NCI-H187 (cell line): Measurements from ENCODE around the gene TANC1.

Experiments
- DNase-seq, 2 experiments: peaks; one replicate each; lab custom pipeline; 2025; lab: John Stamatoyannopoulos, UW

The TANC1 gene

GRCh38 chr2:159118115-159118858, 149.8 kb downstream of the TANC1 start:
- peak; percentile 15 to 23 for DNase-seq

GRCh38 chr2:159118859-159119500, 150.5 kb downstream of the TANC1 start:
- DNase-seq = no peak

GRCh38 chr2:159119652-159120257, 151.3 kb downstream of the TANC1 start:
- DNase-seq = no peak

- DNase-seq = no peak
These were observed 155.3 kb downstream of the TANC1 start for GRCh38 chr2:159123786-159124185.

GRCh38 chr2:159124441-159124911, 156.0 kb downstream of the TANC1 start:
- DNase-seq = no peak

GRCh38 chr2:159124931-159125467, 156.6 kb downstream of the TANC1 start:
- DNase-seq = no peak

- no peak for DNase-seq
These were observed 157.4 kb downstream of the TANC1 start for GRCh38 chr2:159125858-159126257.

- no peak for DNase-seq
These were observed 158.1 kb downstream of the TANC1 start for GRCh38 chr2:159126432-159127022.

- DNase-seq = no peak
These were observed 159.8 kb downstream of the TANC1 start for GRCh38 chr2:159128191-159128590.

GRCh38 chr2:159129269-159129668, 160.8 kb downstream of the TANC1 start:
- DNase-seq = no peak

GRCh38 chr2:159129824-159130223, 161.4 kb downstream of the TANC1 start:
- DNase-seq = peak; percentile 34 to 41

GRCh38 chr2:159130302-159130701, 161.9 kb downstream of the TANC1 start:
- no peak for DNase-seq

- no peak for DNase-seq
These were observed 162.9 kb downstream of the TANC1 start for GRCh38 chr2:159131267-159131913.

- no peak for DNase-seq
These were observed 163.5 kb downstream of the TANC1 start for GRCh38 chr2:159131914-159132281.

GRCh38 chr2:159133797-159134196, 165.4 kb downstream of the TANC1 start:
- no peak for DNase-seq

GRCh38 chr2:159134979-159135378, 166.5 kb downstream of the TANC1 start:
- DNase-seq = no peak

- no peak for DNase-seq
These were observed 168.0 kb downstream of the TANC1 start for GRCh38 chr2:159136391-159136790.

GRCh38 chr2:159137511-159138241, 169.2 kb downstream of the TANC1 start:
- no peak for DNase-seq

- no peak for DNase-seq
These were observed 170.3 kb downstream of the TANC1 start for GRCh38 chr2:159138642-159139182.

GRCh38 chr2:159139216-159139933, 170.9 kb downstream of the TANC1 start:
- DNase-seq = no peak
